HG03342 (cell line): ENCODE measurements around the gene LRRC58.

Experiments used
- ATAC-seq: cut with Tn5 transposase; IDR thresholded peaks from one replicate; pipeline ENCODE4 v1.9.1; 2021; ENCODE audit warnings: mild to moderate bottlenecking, moderate library complexity; ENCODE audit not compliant: unreplicated experiment

Gene LRRC58

GRCh38 chr3:120280566-120280965 is 68.6 kb downstream of the LRRC58 start:
- no peak for ATAC-seq

GRCh38 chr3:120280026-120280425 is 69.1 kb downstream of the LRRC58 start:
- ATAC-seq = no peak

- ATAC-seq = no peak
These were observed 72.4 kb downstream of the LRRC58 start for GRCh38 chr3:120276767-120277166.

GRCh38 chr3:120275618-120276017 is 73.5 kb downstream of the LRRC58 start:
- no peak for ATAC-seq

DNA sequence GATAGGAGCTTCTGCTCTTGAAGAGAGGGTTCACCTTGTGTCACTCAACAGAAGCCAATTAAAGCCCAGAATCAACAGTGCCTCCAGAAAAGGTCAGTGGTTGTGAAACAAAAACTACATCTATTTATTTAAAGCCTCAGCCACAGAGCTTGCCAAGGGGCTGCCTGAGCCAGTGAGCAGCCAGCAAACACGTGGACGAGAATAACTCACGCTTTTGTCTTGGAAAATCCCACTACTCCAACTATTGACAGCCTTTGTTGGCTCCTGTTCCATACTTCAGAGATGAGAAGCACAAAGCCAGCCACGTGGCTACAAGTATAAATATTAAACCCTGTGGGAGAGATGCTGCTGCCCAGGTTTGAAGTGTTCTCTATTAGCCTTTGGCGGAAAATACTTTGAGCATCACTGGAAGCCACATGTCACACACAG is 74.4 kb downstream of the LRRC58 start:
- no peak for ATAC-seq
